ENCODE data around the gene NLRP13. TPM values are rescaled to one million over a fixed set of nuclear protein-coding genes. Genes with fewer than 3 reads are reported as not detected.

The NLRP13 gene
- total and polyA plus RNA-seq, 9 of the 15 experiments (the other 6 are each of a cell fraction or from before 2014, with no cell fraction given): not detected

- no peaks in the 10 kb centered on the region for H3K9me3 ChIP-seq (replicated peaks; ENCODE audit: control insufficient read depth, insufficient read depth, low read depth, low read length)
- H3K79me2 ChIP-seq (ENCODE audit: control insufficient read depth, insufficient read depth, low read length): no peaks in the 10 kb centered on the region
- no peaks in the 10 kb centered on the region for H3K9me1 ChIP-seq (ENCODE audit: control insufficient read depth, insufficient read depth, low read length)
- ChIA-PET POLR2A (interaction anchor here (1.3 kb wide), 1 partner anchor 8 kb away, joined by 3 read pairs; no protein-coding TSS in a partner anchor), CTCF (ENCODE audit: low intra/inter-chr PET ratio) (no interaction called here)
- intact Hi-C loops (cut with micrococcal nuclease): no loop called here
- H3K36me3 ChIP-seq (ENCODE audit: control insufficient read depth, insufficient read depth, low read length): no peaks in the 10 kb centered on the region
- ATAC-seq (no peak), FAIRE-seq (no peak), DNase-seq (ENCODE audit: extremely low read depth in 1 of 4, low spot score in 3 of 4) (no peak)
- H2AFZ ChIP-seq (ENCODE audit: low read depth, low read length): no peak overlapping the region
- no peak for TF ChIP-seq CEBPG (CRISPR knock-in tag; IDR thresholded peaks at IDR 0.05)
- TF ChIP-seq CEBPG (tag; conservative IDR thresholded peaks at IDR 0.05 in 1 of 2, IDR thresholded peaks at IDR 0.05 in 1 of 2): peak; percentile 26 to 75; a peak in 1 of 4 replicates
- TF ChIP-seq CEBPB (tag; IDR thresholded peaks at IDR 0.05): peak; percentile 29; the same call in 1 of the 2 replicates
- TF ChIP-seq ZNF224 (CRISPR knock-in tag; IDR thresholded peaks at IDR 0.05): no peak
- no peak for TF ChIP-seq SP2 (IDR thresholded peaks at IDR 0.05; ENCODE audit: extremely low read depth, low read depth, low read length, poor library complexity, severe bottlenecking)
- under 1% methylated on average over 9 of the region's 9 CpGs for WGBS (ENCODE audit: insufficient coverage, low coverage, missing lambda C conversion rate)
- H3K4me2 ChIP-seq (ENCODE audit: insufficient read depth, low read length): no peak overlapping the region
- no peaks in the 10 kb centered on the region for H4K20me1 ChIP-seq (replicated peaks; ENCODE audit: control insufficient read depth, insufficient read depth, low read length)
- H3K9ac ChIP-seq (ENCODE audit: insufficient read depth in 1 of 2, low read depth in 2 of 2, low read length in 2 of 2): no peak overlapping the region
- H3K4me1 ChIP-seq (replicated peaks in 1 of 2; ENCODE audit: control insufficient read depth in 2 of 2, insufficient read depth in 2 of 2, low read length in 2 of 2): no peaks in the 10 kb centered on the region
- no TSS peak for BruUV-seq (replicated peaks)
- H3K4me3 ChIP-seq: no peak overlapping the region
- no peak overlapping the region for H3K27ac ChIP-seq (ENCODE audit: extremely low read depth, low read depth, low read length)
- peaks cover 0 to 8% of the 10 kb centered on the region in 2 experiments; a peak in 2 of 5 replicates for H3K27me3 ChIP-seq (ENCODE audit: control insufficient read depth in 2 of 2, insufficient read depth in 2 of 2, low read length in 2 of 2)
- in situ Hi-C loops (cut with MboI): no loop called here
These were observed 29.9 kb downstream of the NLRP13 start for GRCh38 chr19:55902080-55902751.
